ENCODE data around the gene ADAT3. TPM values are rescaled to one million over a fixed set of nuclear protein-coding genes. Genes with fewer than 3 reads are reported as not detected.
"Not testable (repeated sequence)": the region's sequence is repeated elsewhere in the genome, so short reads cannot be mapped to it uniquely, and the experiment has no call there.

ADAT3 gene
- total RNA-seq, 4 donors from 2014 or later, result 2.1 to 3.6 (median 3.1) TPM

GRCh38 chr19:1885398-1886119, 19.6 kb upstream of the ADAT3 start, which contains the start of gene ABHD17A:
TSS of gene ABHD17A (minus strand) at chr19:1885496. CDS start at chr19:1881566, 3,930 bp downstream.
- DNase-seq (peak; percentile 82 to 89), ATAC-seq (peak; percentile 89 to 96)
- intact Hi-C loops (cut with DNase I; ENCODE audit: low total_unique reads); in situ Hi-C loops (cut with MboI; ENCODE audit: low sequenced_read_pairs in 4 of 4); H3K36me3 ChIP-seq; H3K9me3 ChIP-seq; H3K27me3 ChIP-seq: not testable (repeated sequence)
- TF ChIP-seq POLR2A (IDR thresholded peaks at IDR 0.05), result peak; percentile 72 to 82
- peak within 1 kb of the TSS; percentile 78 to 98 (median 90) for H3K4me3 ChIP-seq
- H3K27ac ChIP-seq, result peak within 1 kb of the TSS; percentile 74 to 86 (median 84)
- H3K4me1 ChIP-seq, result peaks cover 25 to 34% of the 10 kb centered on the region in 2 donors

GRCh38 chr19:1886360-1886759, 18.8 kb upstream of the ADAT3 start:
- in situ Hi-C loops (cut with MboI; ENCODE audit: low sequenced_read_pairs in 4 of 4); H3K4me3 ChIP-seq; ATAC-seq; H3K36me3 ChIP-seq; intact Hi-C loops (cut with DNase I; ENCODE audit: low total_unique reads); H3K27me3 ChIP-seq; H3K9me3 ChIP-seq; H3K27ac ChIP-seq; DNase-seq: not testable (repeated sequence)
- H3K4me1 ChIP-seq, result peaks cover 25 to 31% of the 10 kb centered on the region in 2 donors

GRCh38 chr19:1888385-1888784, 16.8 kb upstream of the ADAT3 start:
- Histone ChIP-seq H3K9me3 (no peaks in the 10 kb centered on the region), H3K36me3 (no peaks in the 10 kb centered on the region), H3K4me3 (no peak overlapping the region), H3K27me3 (no peaks in the 10 kb centered on the region), H3K4me1 (peaks cover 12 to 16% of the 10 kb centered on the region in 2 donors), H3K27ac (no peak overlapping the region)
- ATAC-seq, result no peak
- DNase-seq, result no peak
- TF ChIP-seq CTCF (IDR thresholded peaks at IDR 0.05 in 4 of 5, conservative IDR thresholded peaks at IDR 0.05 in 1 of 5) (no peak), POLR2A (IDR thresholded peaks at IDR 0.05) (no peak)
- intact Hi-C loops (cut with DNase I; ENCODE audit: low total_unique reads) (no loop called here), in situ Hi-C loops (cut with MboI; ENCODE audit: low sequenced_read_pairs in 4 of 4) (no loop called here)

- DNase-seq (no peak), ATAC-seq (no peak)
- Histone ChIP-seq H3K4me3 (no peak overlapping the region), H3K36me3 (no peaks in the 10 kb centered on the region), H3K27ac (no peak overlapping the region), H3K27me3 (no peaks in the 10 kb centered on the region), H3K4me1 (peaks cover 0 to under 1% of the 10 kb centered on the region in 2 donors), H3K9me3 (no peaks in the 10 kb centered on the region)
- intact Hi-C loops (cut with DNase I; ENCODE audit: low total_unique reads), result no loop called here
- in situ Hi-C loops (cut with MboI; ENCODE audit: low sequenced_read_pairs in 4 of 4), result no loop called here
- no peak for TF ChIP-seq CTCF (IDR thresholded peaks at IDR 0.05 in 4 of 5, conservative IDR thresholded peaks at IDR 0.05 in 1 of 5)
- TF ChIP-seq POLR2A (IDR thresholded peaks at IDR 0.05), result no peak
These were observed 15.3 kb upstream of the ADAT3 start for GRCh38 chr19:1889907-1890306.

- DNase-seq, result no peak
- Histone ChIP-seq H3K27ac (no peak overlapping the region), H3K36me3 (no peaks in the 10 kb centered on the region), H3K27me3 (no peaks in the 10 kb centered on the region), H3K9me3 (no peaks in the 10 kb centered on the region), H3K4me1 (no peaks in the 10 kb centered on the region), H3K4me3 (no peak overlapping the region)
- in situ Hi-C loops (cut with MboI; ENCODE audit: low sequenced_read_pairs in 4 of 4) (no loop called here), intact Hi-C loops (cut with DNase I; ENCODE audit: low total_unique reads) (no loop called here)
- ATAC-seq, result no peak
- TF ChIP-seq POLR2A (IDR thresholded peaks at IDR 0.05) (no peak), CTCF (IDR thresholded peaks at IDR 0.05 in 4 of 5, conservative IDR thresholded peaks at IDR 0.05 in 1 of 5) (no peak)
These were observed 11.4 kb upstream of the ADAT3 start for GRCh38 chr19:1893791-1894190.
